NCI-H510A treated with DMSO at 0.1 percent for 48 hours (cell line): Measurements from ENCODE around the gene FKBP6.
"Not testable (repeated sequence)": the region's sequence is repeated elsewhere in the genome, so short reads cannot be mapped to it uniquely, and the experiment has no call there.

Experiments
- DNase-seq: peaks from one replicate; lab custom pipeline; 2025; lab: John Stamatoyannopoulos, UW

The FKBP6 gene

GRCh38 chr7:73324081-73324845 is 3.7 kb upstream of the FKBP6 start:
- DNase-seq = peak; percentile 72

GRCh38 chr7:73325424-73325823 is 2.5 kb upstream of the FKBP6 start:
- not testable (repeated sequence) for DNase-seq

GRCh38 chr7:73327449-73327848 is 512 bp upstream of the FKBP6 start:
- not testable (repeated sequence) for DNase-seq

GRCh38 chr7:73328696-73329095 is 735 bp downstream of the FKBP6 start:
- no peak for DNase-seq

GRCh38 chr7:73329861-73330581 is 2.1 kb downstream of the FKBP6 start:
- DNase-seq = no peak

- DNase-seq = no peak
These were observed 2.8 kb downstream of the FKBP6 start for GRCh38 chr7:73330772-73331171.

- DNase-seq = no peak
These were observed 4.5 kb downstream of the FKBP6 start for GRCh38 chr7:73332447-73332846.

- DNase-seq = no peak
These were observed 10.4 kb downstream of the FKBP6 start for GRCh38 chr7:73338321-73338720.

GRCh38 chr7:73340514-73340913 is 12.6 kb downstream of the FKBP6 start:
- peak; percentile 56 for DNase-seq

GRCh38 chr7:73341877-73342276 is 13.9 kb downstream of the FKBP6 start:
- DNase-seq = no peak

GRCh38 chr7:73342645-73343044 is 14.7 kb downstream of the FKBP6 start:
- DNase-seq = no peak

- no peak for DNase-seq
These were observed 15.9 kb downstream of the FKBP6 start for GRCh38 chr7:73343671-73344380.

GRCh38 chr7:73345538-73345937 is 17.6 kb downstream of the FKBP6 start:
- DNase-seq = no peak

- no peak for DNase-seq
These were observed 18.0 kb downstream of the FKBP6 start for GRCh38 chr7:73345951-73346350.

GRCh38 chr7:73349763-73350162 is 21.8 kb downstream of the FKBP6 start:
- no peak for DNase-seq

GRCh38 chr7:73350306-73351068 is 22.5 kb downstream of the FKBP6 start:
- DNase-seq = no peak

GRCh38 chr7:73351447-73352167 is 23.6 kb downstream of the FKBP6 start:
- DNase-seq = no peak

- DNase-seq = no peak
These were observed 24.8 kb downstream of the FKBP6 start for GRCh38 chr7:73352784-73353183.

GRCh38 chr7:73353243-73353642 is 25.3 kb downstream of the FKBP6 start:
- peak; percentile 45 for DNase-seq

- DNase-seq = no peak
These were observed 26.2 kb downstream of the FKBP6 start for GRCh38 chr7:73354196-73354595.

GRCh38 chr7:73354821-73355220 is 26.9 kb downstream of the FKBP6 start:
- no peak for DNase-seq
